ENCODE results near the gene NOA1.

DNA sequence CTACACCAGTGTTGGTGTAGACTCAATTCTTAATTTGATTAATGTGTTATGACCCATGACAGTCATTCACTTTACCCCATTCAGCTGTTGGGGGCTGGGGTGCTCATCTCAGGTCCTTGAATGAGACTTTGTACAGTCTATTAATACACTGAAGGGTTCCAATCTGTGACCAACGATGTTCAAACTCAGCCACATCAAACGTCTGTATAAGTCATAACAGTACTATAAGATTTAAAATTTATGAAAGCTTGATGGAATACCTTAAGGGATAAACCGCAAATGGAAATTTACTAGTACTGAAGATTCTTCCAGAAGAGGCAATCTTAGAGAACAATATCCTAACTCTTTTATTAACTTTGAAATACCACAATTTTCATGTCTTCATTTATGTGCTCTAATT is 36.0 kb downstream of the NOA1 start:
- no peak for TF ChIP-seq POLR2A (IDR thresholded peaks at IDR 0.05; ENCODE audit: low read length)
- TF ChIP-seq, protein P1, sequence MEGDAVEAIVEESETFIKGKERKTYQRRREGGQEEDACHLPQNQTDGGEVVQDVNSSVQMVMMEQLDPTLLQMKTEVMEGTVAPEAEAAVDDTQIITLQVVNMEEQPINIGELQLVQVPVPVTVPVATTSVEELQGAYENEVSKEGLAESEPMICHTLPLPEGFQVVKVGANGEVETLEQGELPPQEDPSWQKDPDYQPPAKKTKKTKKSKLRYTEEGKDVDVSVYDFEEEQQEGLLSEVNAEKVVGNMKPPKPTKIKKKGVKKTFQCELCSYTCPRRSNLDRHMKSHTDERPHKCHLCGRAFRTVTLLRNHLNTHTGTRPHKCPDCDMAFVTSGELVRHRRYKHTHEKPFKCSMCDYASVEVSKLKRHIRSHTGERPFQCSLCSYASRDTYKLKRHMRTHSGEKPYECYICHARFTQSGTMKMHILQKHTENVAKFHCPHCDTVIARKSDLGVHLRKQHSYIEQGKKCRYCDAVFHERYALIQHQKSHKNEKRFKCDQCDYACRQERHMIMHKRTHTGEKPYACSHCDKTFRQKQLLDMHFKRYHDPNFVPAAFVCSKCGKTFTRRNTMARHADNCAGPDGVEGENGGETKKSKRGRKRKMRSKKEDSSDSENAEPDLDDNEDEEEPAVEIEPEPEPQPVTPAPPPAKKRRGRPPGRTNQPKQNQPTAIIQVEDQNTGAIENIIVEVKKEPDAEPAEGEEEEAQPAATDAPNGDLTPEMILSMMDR (IDR thresholded peaks at IDR 0.05), result no peak
- no peak for TF ChIP-seq KDM1A (IDR thresholded peaks at IDR 0.05; ENCODE audit: low read depth)
- TF ChIP-seq RAD21 (conservative IDR thresholded peaks at IDR 0.05 in 1 of 2, IDR thresholded peaks at IDR 0.05 in 1 of 2), result no peak
- TF ChIP-seq, protein P2, sequence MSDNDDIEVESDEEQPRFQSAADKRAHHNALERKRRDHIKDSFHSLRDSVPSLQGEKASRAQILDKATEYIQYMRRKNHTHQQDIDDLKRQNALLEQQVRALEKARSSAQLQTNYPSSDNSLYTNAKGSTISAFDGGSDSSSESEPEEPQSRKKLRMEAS (IDR thresholded peaks at IDR 0.05), result no peak
- no peak for TF ChIP-seq EP300 (IDR thresholded peaks at IDR 0.05)
- TF ChIP-seq HDAC2 (IDR thresholded peaks at IDR 0.05), result no peak
- TF ChIP-seq, protein P3, sequence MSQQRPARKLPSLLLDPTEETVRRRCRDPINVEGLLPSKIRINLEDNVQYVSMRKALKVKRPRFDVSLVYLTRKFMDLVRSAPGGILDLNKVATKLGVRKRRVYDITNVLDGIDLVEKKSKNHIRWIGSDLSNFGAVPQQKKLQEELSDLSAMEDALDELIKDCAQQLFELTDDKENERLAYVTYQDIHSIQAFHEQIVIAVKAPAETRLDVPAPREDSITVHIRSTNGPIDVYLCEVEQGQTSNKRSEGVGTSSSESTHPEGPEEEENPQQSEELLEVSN (IDR thresholded peaks at IDR 0.05; ENCODE audit: borderline replicate concordance, low read depth), result no peak
- no peak for TF ChIP-seq BHLHE40 (IDR thresholded peaks at IDR 0.05; ENCODE audit: low read depth, low read length)
- TF ChIP-seq, protein P4, sequence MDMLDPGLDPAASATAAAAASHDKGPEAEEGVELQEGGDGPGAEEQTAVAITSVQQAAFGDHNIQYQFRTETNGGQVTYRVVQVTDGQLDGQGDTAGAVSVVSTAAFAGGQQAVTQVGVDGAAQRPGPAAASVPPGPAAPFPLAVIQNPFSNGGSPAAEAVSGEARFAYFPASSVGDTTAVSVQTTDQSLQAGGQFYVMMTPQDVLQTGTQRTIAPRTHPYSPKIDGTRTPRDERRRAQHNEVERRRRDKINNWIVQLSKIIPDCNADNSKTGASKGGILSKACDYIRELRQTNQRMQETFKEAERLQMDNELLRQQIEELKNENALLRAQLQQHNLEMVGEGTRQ (IDR thresholded peaks at IDR 0.05), result no peak
- no peak for TF ChIP-seq ZC3H11A (IDR thresholded peaks at IDR 0.05)
- TF ChIP-seq, protein P5, sequence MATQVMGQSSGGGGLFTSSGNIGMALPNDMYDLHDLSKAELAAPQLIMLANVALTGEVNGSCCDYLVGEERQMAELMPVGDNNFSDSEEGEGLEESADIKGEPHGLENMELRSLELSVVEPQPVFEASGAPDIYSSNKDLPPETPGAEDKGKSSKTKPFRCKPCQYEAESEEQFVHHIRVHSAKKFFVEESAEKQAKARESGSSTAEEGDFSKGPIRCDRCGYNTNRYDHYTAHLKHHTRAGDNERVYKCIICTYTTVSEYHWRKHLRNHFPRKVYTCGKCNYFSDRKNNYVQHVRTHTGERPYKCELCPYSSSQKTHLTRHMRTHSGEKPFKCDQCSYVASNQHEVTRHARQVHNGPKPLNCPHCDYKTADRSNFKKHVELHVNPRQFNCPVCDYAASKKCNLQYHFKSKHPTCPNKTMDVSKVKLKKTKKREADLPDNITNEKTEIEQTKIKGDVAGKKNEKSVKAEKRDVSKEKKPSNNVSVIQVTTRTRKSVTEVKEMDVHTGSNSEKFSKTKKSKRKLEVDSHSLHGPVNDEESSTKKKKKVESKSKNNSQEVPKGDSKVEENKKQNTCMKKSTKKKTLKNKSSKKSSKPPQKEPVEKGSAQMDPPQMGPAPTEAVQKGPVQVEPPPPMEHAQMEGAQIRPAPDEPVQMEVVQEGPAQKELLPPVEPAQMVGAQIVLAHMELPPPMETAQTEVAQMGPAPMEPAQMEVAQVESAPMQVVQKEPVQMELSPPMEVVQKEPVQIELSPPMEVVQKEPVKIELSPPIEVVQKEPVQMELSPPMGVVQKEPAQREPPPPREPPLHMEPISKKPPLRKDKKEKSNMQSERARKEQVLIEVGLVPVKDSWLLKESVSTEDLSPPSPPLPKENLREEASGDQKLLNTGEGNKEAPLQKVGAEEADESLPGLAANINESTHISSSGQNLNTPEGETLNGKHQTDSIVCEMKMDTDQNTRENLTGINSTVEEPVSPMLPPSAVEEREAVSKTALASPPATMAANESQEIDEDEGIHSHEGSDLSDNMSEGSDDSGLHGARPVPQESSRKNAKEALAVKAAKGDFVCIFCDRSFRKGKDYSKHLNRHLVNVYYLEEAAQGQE (IDR thresholded peaks at IDR 0.05), result no peak
- TF ChIP-seq, protein P6, sequence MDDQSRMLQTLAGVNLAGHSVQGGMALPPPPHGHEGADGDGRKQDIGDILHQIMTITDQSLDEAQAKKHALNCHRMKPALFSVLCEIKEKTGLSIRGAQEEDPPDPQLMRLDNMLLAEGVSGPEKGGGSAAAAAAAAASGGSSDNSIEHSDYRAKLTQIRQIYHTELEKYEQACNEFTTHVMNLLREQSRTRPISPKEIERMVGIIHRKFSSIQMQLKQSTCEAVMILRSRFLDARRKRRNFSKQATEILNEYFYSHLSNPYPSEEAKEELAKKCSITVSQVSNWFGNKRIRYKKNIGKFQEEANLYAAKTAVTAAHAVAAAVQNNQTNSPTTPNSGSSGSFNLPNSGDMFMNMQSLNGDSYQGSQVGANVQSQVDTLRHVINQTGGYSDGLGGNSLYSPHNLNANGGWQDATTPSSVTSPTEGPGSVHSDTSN (IDR thresholded peaks at IDR 0.05), result no peak
- no peak for TF ChIP-seq RCOR1 (IDR thresholded peaks at IDR 0.05; ENCODE audit: low read depth, low read length)
